ENCODE results near the gene HERPUD1.

The HERPUD1 gene

GRCh38 chr16:56910112-56910511 is 21.8 kb upstream of the HERPUD1 start:
- H3F3A ChIP-seq (ENCODE audit: low read depth), result no peaks in the 10 kb centered on the region
- H3K36me3 ChIP-seq (ENCODE audit: insufficient read depth, low read length), result no peaks in the 10 kb centered on the region
- H4K20me1 ChIP-seq (ENCODE audit: insufficient read depth, low read length, poor library complexity, severe bottlenecking), result no peaks in the 10 kb centered on the region
- no peak overlapping the region for H3K4me2 ChIP-seq (ENCODE audit: low read depth, low read length, poor library complexity, severe bottlenecking)
- no peak overlapping the region for H3K4me3 ChIP-seq (ENCODE audit: low read length, poor library complexity, severe bottlenecking)
- no peak overlapping the region for H3K9ac ChIP-seq (ENCODE audit: low read depth, low read length, poor library complexity, severe bottlenecking)
- no peaks in the 10 kb centered on the region for H3K9me2 ChIP-seq (replicated peaks; ENCODE audit: low read depth, low read length)
- no peaks in the 10 kb centered on the region for H3K79me2 ChIP-seq (ENCODE audit: insufficient read depth, low read length)
- H2AFZ ChIP-seq (ENCODE audit: low read length), result no peak overlapping the region
- no peak for TF ChIP-seq CTCF (conservative IDR thresholded peaks at IDR 0.05; ENCODE audit: low read length)
- TF ChIP-seq EZH2phosphoT487 (IDR thresholded peaks at IDR 0.05; ENCODE audit: borderline replicate concordance), result no peak
- no peaks in the 10 kb centered on the region for H3K27me3 ChIP-seq (ENCODE audit: insufficient read depth, low read length, poor library complexity, severe bottlenecking)
- H3K4me1 ChIP-seq (ENCODE audit: insufficient read depth, low read length, poor library complexity, severe bottlenecking), result no peaks in the 10 kb centered on the region
- H3K9me3 ChIP-seq (ENCODE audit: insufficient read depth, low read depth, low read length), result no peaks in the 10 kb centered on the region

GRCh38 chr16:56910654-56911539 is 21.0 kb upstream of the HERPUD1 start:
- H3K4me1 ChIP-seq (ENCODE audit: insufficient read depth, low read length, poor library complexity, severe bottlenecking), result no peaks in the 10 kb centered on the region
- no peak overlapping the region for H2AFZ ChIP-seq (ENCODE audit: low read length)
- H3K9me2 ChIP-seq (replicated peaks; ENCODE audit: low read depth, low read length), result no peaks in the 10 kb centered on the region
- no peak overlapping the region for H3K4me2 ChIP-seq (ENCODE audit: low read depth, low read length, poor library complexity, severe bottlenecking)
- H4K20me1 ChIP-seq (ENCODE audit: insufficient read depth, low read length, poor library complexity, severe bottlenecking), result no peaks in the 10 kb centered on the region
- H3K36me3 ChIP-seq (ENCODE audit: insufficient read depth, low read length), result no peaks in the 10 kb centered on the region
- no peak for TF ChIP-seq EZH2phosphoT487 (IDR thresholded peaks at IDR 0.05; ENCODE audit: borderline replicate concordance)
- TF ChIP-seq CTCF (conservative IDR thresholded peaks at IDR 0.05; ENCODE audit: low read length), result no peak
- no peaks in the 10 kb centered on the region for H3K9me3 ChIP-seq (ENCODE audit: insufficient read depth, low read depth, low read length)
- H3K27me3 ChIP-seq (ENCODE audit: insufficient read depth, low read length, poor library complexity, severe bottlenecking), result no peaks in the 10 kb centered on the region
- H3F3A ChIP-seq (ENCODE audit: low read depth), result no peaks in the 10 kb centered on the region
- H3K9ac ChIP-seq (ENCODE audit: low read depth, low read length, poor library complexity, severe bottlenecking), result no peak overlapping the region
- no peaks in the 10 kb centered on the region for H3K79me2 ChIP-seq (ENCODE audit: insufficient read depth, low read length)
- H3K4me3 ChIP-seq (ENCODE audit: low read length, poor library complexity, severe bottlenecking), result no peak overlapping the region

GRCh38 chr16:56911771-56912571 is 20.0 kb upstream of the HERPUD1 start:
- no peaks in the 10 kb centered on the region for H3K36me3 ChIP-seq (ENCODE audit: insufficient read depth, low read length)
- TF ChIP-seq EZH2phosphoT487 (IDR thresholded peaks at IDR 0.05; ENCODE audit: borderline replicate concordance) (no peak), CTCF (conservative IDR thresholded peaks at IDR 0.05; ENCODE audit: low read length) (no peak)
- no peak overlapping the region for H3K9ac ChIP-seq (ENCODE audit: low read depth, low read length, poor library complexity, severe bottlenecking)
- no peak overlapping the region for H3K4me2 ChIP-seq (ENCODE audit: low read depth, low read length, poor library complexity, severe bottlenecking)
- no peak overlapping the region for H3K4me3 ChIP-seq (ENCODE audit: low read length, poor library complexity, severe bottlenecking)
- no peaks in the 10 kb centered on the region for H3K9me3 ChIP-seq (ENCODE audit: insufficient read depth, low read depth, low read length)
- H3K4me1 ChIP-seq (ENCODE audit: insufficient read depth, low read length, poor library complexity, severe bottlenecking), result no peaks in the 10 kb centered on the region
- no peaks in the 10 kb centered on the region for H3K9me2 ChIP-seq (replicated peaks; ENCODE audit: low read depth, low read length)
- no peaks in the 10 kb centered on the region for H3K27me3 ChIP-seq (ENCODE audit: insufficient read depth, low read length, poor library complexity, severe bottlenecking)
- H3K79me2 ChIP-seq (ENCODE audit: insufficient read depth, low read length), result no peaks in the 10 kb centered on the region
- H3F3A ChIP-seq (ENCODE audit: low read depth), result no peaks in the 10 kb centered on the region
- H4K20me1 ChIP-seq (ENCODE audit: insufficient read depth, low read length, poor library complexity, severe bottlenecking), result no peaks in the 10 kb centered on the region
- H2AFZ ChIP-seq (ENCODE audit: low read length), result no peak overlapping the region
